ENCODE results near the gene AGBL1. TPM values are rescaled to one million over a fixed set of nuclear protein-coding genes. Genes with fewer than 3 reads are reported as not detected.

AGBL1 gene
- total RNA-seq, 1 experiment from 2014 or later, result not detected

DNA sequence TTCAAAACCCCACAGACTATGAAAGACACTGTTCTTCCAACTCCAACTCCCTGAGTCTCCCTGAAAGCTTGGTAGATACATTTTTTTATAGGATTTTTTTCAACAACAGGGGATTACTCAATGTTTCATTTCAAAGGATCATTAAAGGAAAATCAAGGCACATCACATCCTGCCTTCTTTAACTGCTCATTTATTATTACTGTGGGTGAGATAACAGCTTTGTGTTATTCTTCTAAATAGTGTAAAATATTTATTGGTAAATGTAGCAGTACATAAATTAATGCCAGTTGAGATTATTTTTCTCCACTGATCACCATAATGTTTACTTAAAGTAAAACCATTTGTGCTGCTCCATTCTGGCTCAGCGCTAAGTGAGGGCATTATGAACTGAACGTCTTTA lies 57.2 kb downstream of the AGBL1 start:
- H2BK15ac ChIP-seq (ENCODE audit: low read depth, low read length), result no peak overlapping the region
- no peaks in the 10 kb centered on the region for H3K9me3 ChIP-seq (ENCODE audit: control insufficient read depth, low read depth, low read length)
- no peaks in the 10 kb centered on the region for H3K23me2 ChIP-seq (ENCODE audit: insufficient read length, low read depth, low read length, poor library complexity, severe bottlenecking)
- no peak overlapping the region for H2AFZ ChIP-seq (ENCODE audit: low read length)
- no CpG with 5 or more reads among the region's 2 CpGs for WGBS (ENCODE audit: extremely low coverage, insufficient read length, low lambda C conversion rate)
- Mint-ChIP-seq H3K36me3 (ENCODE audit: insufficient read depth in 1 of 3, low read depth in 3 of 3) (no peaks in the 10 kb centered on the region), H3K4me1 (peaks cover 0 to 4% of the 10 kb centered on the region in 2 experiments; a peak in 1 of 4 replicates), H3K27me3 (ENCODE audit: low read depth) (no peaks in the 10 kb centered on the region; the same call in 1 of the 2 replicates), H3K27ac (no peak overlapping the region), H3K9me3 (no peaks in the 10 kb centered on the region), H3K4me3 (no peak overlapping the region)
- H3K4me2 ChIP-seq (ENCODE audit: insufficient read depth, insufficient read length, low read length), result no peak overlapping the region
- no peaks in the 10 kb centered on the region for H4K20me1 ChIP-seq (ENCODE audit: control insufficient read depth, insufficient read depth, insufficient read length)
- no peak overlapping the region for H2BK120ac ChIP-seq (ENCODE audit: low read depth, low read length, poor library complexity, severe bottlenecking)
- no peak overlapping the region for H3K23ac ChIP-seq (ENCODE audit: insufficient read length, low read depth, low read length)
- H2BK5ac ChIP-seq (ENCODE audit: insufficient read length, low read length), result no peak overlapping the region
- H3K27ac ChIP-seq (ENCODE audit: insufficient read length, low read depth, low read length), result no peak overlapping the region
- no peak overlapping the region for H2BK12ac ChIP-seq (ENCODE audit: insufficient read length, low read depth, low read length)
- H4K91ac ChIP-seq (ENCODE audit: insufficient read length, low read depth, low read length), result no peak overlapping the region
- H3K79me2 ChIP-seq (ENCODE audit: insufficient read depth, low read length), result no peaks in the 10 kb centered on the region
- no peaks in the 10 kb centered on the region for H3K4me1 ChIP-seq (ENCODE audit: insufficient read depth, low read length)
- H2AK5ac ChIP-seq (ENCODE audit: insufficient read length, low read length), result no peak overlapping the region
- no peak overlapping the region for H4K5ac ChIP-seq (ENCODE audit: insufficient read length, low read depth, low read length)
- H3K4ac ChIP-seq (ENCODE audit: low read depth, low read length), result no peak overlapping the region
- H3K18ac ChIP-seq (ENCODE audit: insufficient read length, low read depth, low read length), result no peak overlapping the region
- H3K79me1 ChIP-seq (ENCODE audit: insufficient read depth, low read depth, low read length, poor library complexity, severe bottlenecking), result no peaks in the 10 kb centered on the region
- no peak overlapping the region for H3K9ac ChIP-seq (ENCODE audit: extremely low read depth, insufficient read length, low read length)
- H3T11ph ChIP-seq (ENCODE audit: low read length), result no peak overlapping the region
- no peaks in the 10 kb centered on the region for H3K27me3 ChIP-seq (ENCODE audit: insufficient read depth, low read length)
- no peak overlapping the region for H3K14ac ChIP-seq (ENCODE audit: insufficient read depth, low read length)
- H3K56ac ChIP-seq (ENCODE audit: insufficient read length, low read depth, low read length), result no peak overlapping the region
- DNase-seq, result no peak
- no peak overlapping the region for H2BK20ac ChIP-seq (ENCODE audit: low read depth, low read length, poor library complexity, severe bottlenecking)
- TF ChIP-seq CTCF (conservative IDR thresholded peaks at IDR 0.05), result no peak
- H4K8ac ChIP-seq (replicated peaks; ENCODE audit: insufficient read length, low read depth, low read length), result no peak overlapping the region

Measured in H9 (cell line).